GM12873 (cell line): ENCODE data around the gene AFF1.

ENCODE experiments used
- TF ChIP-seq, protein P1 (sequence below): IDR thresholded peaks from 2 replicates; pipeline ENCODE4 v1.5.1; 2012; ENCODE audit warnings: low read depth, mild to moderate bottlenecking, moderate library complexity, low read length, control low read depth; ENCODE audit not compliant: insufficient read depth; ENCODE audit errors: missing control alignments

AFF1 gene

DNA sequence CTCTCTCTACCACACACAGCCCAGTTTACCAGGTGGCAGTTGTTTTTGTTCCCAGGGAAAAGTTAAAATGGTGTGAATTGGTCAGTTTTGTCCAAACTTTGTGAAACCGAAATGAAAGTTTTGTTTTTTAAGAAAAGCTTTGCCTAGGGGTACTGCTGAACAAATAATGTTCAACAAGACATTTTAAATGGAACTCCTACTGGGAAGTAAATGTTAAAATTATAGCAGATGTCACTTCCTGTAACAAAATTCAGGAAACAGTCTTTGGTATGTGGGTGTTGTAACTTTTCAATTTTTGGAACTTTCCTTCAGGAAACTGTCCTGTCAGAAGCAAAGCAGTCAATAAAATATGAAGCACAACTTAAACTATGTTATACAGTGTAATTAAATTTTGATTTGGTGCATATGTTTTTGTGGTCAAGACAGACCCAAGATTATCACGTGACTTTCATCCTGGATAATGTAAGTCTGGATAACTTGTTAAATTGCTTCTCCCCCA is 79.5 kb downstream of the AFF1 start:
- TF ChIP-seq, protein P1, sequence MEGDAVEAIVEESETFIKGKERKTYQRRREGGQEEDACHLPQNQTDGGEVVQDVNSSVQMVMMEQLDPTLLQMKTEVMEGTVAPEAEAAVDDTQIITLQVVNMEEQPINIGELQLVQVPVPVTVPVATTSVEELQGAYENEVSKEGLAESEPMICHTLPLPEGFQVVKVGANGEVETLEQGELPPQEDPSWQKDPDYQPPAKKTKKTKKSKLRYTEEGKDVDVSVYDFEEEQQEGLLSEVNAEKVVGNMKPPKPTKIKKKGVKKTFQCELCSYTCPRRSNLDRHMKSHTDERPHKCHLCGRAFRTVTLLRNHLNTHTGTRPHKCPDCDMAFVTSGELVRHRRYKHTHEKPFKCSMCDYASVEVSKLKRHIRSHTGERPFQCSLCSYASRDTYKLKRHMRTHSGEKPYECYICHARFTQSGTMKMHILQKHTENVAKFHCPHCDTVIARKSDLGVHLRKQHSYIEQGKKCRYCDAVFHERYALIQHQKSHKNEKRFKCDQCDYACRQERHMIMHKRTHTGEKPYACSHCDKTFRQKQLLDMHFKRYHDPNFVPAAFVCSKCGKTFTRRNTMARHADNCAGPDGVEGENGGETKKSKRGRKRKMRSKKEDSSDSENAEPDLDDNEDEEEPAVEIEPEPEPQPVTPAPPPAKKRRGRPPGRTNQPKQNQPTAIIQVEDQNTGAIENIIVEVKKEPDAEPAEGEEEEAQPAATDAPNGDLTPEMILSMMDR, result no peak

DNA sequence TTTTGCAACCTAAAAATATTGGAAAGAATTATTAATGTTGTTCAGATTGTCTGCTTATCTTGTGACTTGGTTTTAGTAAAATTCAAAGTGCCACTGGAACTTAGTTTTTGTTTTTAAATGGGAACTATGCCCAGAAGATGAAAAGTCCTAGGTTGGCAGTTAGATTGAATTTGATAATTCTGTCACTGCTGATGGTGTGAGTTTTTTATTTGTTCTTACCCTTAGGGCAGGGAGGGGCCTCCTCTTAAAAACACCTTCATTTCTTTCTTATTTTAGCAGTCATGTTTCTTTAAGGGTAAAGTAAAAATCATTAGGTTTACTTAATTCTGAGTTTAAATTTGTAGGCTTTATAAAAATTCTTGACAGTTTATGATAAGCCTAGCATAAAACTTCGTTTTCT is 80.6 kb downstream of the AFF1 start:
- TF ChIP-seq, protein P1, result no peak

DNA sequence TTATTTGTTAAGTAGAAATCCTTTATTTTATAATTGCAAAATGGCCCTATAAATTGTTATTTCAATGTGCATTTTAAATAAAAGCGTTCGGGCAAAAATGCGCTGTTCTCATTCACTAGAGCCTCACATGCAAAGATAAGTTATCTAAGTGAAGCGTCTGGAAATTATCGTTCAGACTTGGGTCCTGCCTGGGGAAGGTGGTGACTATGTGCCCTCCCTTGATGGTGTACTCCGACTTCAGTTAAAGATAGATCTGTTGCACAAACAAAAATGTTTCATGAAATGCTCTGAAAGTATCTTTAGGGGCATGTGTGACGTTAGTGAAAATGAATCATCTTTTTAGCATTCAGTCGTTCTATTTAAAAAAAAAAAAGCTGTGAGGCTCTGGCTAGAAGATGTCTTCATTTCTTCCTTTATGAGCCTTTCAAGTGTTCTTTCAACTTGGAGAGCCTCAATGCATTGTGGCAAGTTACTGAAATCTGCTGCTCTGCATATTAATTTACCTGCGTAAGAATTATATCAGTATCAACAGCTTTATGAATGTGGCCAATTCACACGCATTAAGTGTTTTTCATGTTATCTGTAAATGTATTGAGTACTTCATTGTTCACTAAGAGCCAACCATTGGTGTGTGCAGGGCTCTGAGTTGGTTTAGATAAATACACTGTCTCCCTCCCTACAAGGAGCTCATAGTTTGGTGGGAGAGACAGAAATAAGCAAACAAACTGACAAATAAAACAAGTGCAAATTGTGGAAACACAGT is 83.0 kb downstream of the AFF1 start:
- TF ChIP-seq, protein P1, result no peak

DNA sequence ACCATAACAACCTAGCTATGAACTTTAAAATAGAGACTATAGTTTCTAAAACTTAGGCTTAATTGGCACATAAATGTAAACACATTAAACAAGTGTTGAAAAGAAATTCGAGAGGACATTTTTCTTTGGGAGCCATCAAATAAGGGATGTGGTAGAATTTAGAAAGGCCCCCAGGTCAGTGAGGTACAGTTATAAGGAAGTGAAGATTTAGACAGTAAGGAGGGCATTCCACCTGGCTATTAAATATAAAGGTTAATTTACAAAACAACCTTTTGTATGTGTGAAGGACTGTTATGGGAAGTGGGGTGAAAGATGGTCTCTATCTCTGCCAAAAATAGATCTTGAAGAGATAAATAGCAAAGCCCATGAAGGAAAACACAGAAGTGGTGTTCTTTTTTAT is 83.9 kb downstream of the AFF1 start:
- TF ChIP-seq, protein P1, result no peak

DNA sequence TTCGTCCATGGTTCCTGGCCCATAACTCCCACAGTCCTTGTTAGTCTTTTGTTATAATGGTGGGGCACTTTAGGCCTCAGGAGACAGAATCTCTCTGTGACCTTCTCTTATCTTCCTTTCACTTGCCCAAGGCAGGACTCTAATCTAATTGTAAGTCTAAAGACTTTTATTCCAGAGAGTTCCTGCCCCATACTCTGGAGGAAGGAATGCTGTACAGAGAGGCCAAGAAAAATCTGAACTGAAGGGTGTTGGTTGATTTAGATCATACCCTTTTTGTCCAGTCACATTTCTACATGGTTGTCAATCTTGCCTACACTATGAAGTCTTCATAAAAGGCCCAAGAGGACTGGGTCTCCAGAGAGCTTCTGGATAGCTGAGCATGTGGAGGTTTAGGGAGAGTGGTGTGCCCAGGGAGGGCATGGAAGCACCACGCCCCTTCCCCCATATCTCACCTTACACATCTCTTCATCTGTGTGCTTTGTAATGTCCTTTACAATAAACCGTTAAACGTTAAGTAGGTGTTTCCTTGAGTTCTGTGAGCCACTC is 84.5 kb downstream of the AFF1 start:
- TF ChIP-seq, protein P1, result no peak

DNA sequence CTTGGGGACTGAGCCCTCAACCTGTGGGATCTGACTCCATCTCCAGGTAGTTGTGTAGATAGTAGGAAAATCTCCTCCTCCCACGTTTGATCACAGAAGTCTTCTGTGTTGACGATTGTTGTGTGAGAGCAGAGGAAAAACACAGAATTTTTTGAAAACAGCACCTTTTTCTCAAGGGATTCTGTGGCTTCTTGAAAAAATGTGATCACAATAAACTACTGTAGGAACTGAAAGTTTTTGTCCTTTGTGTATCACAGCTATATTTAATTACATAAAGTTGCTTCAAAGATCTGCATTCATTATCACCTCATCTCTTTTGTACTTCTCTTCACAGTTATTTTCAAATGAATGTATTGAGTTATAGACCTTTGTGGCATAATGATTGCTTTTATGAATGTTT is 85.1 kb downstream of the AFF1 start:
- TF ChIP-seq, protein P1, result no peak

DNA sequence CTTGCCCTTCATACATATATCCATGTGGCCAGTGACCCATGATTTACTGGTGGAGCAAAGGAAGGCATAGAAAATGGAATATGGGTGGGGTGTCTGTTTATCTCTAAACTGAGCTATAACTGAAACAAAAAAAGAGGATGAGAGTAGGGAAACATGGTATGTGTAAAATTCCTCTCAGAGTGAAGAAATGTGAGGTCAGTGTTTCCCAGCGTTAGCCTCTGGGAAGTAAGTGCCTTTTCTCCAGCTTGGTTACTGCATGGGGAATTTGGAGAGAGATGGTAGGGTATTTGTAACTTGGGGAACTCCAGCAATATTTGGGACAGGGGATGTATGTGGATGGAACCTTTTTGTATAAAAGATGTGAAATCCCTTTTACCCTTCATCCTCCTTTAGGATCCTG is 89.4 kb downstream of the AFF1 start:
- TF ChIP-seq, protein P1, result no peak
